Measurements from ENCODE around the gene INSYN2B.
A peak's percentile ranks its signal among the peaks of the same experiment; 100 is the strongest.

Gene INSYN2B

GRCh38 chr5:169918228-169918627, 62.1 kb downstream of the INSYN2B start:
- Histone ChIP-seq H3K4me3 (ENCODE audit: low read length in 2 of 2) (no peak overlapping the region), H4K91ac (ENCODE audit: low read depth, low read length, poor library complexity) (no peak overlapping the region), H3K9me3 (replicated peaks in 1 of 2; ENCODE audit: control insufficient read depth in 2 of 2, insufficient read depth in 1 of 2, low read depth in 1 of 2, low read length in 2 of 2) (no peaks in the 10 kb centered on the region), H3K27ac (replicated peaks; ENCODE audit: low read length) (no peak overlapping the region), H3K27me3 (ENCODE audit: control insufficient read depth in 3 of 3, insufficient read depth in 3 of 3, low read depth in 1 of 3, low read length in 3 of 3) (no peaks in the 10 kb centered on the region), H3K4ac (ENCODE audit: low read length) (no peak overlapping the region), H3K4me1 (ENCODE audit: control insufficient read depth in 2 of 2, insufficient read depth in 1 of 2, low read depth in 1 of 2, low read length in 2 of 2) (peaks cover 0 to 2% of the 10 kb centered on the region in 2 donors), H2AFZ (ENCODE audit: low read length) (no peak overlapping the region), H3K9ac (ENCODE audit: low read depth, low read length, poor library complexity) (no peak overlapping the region), H3K79me1 (ENCODE audit: low read depth, low read length) (no peaks in the 10 kb centered on the region), H2AK5ac (ENCODE audit: low read depth, low read length) (no peak overlapping the region), H3K4me2 (ENCODE audit: insufficient read depth, low read length, poor library complexity, severe bottlenecking) (no peak overlapping the region), H2BK5ac (ENCODE audit: low read length) (no peak overlapping the region), H3K14ac (ENCODE audit: low read length) (no peak overlapping the region), H3K18ac (ENCODE audit: low read length) (no peak overlapping the region), H2BK120ac (ENCODE audit: low read depth, low read length) (no peak overlapping the region), H4K8ac (ENCODE audit: low read depth, low read length) (no peak overlapping the region), H2BK15ac (ENCODE audit: low read length) (no peak overlapping the region), H2BK12ac (ENCODE audit: low read length) (no peak overlapping the region), H3K36me3 (replicated peaks in 1 of 2; ENCODE audit: control insufficient read depth in 2 of 2, insufficient read depth in 2 of 2, low read length in 2 of 2) (no peaks in the 10 kb centered on the region), H3K23ac (ENCODE audit: low read depth, low read length, poor library complexity) (no peak overlapping the region)
- no peak for DNase-seq (ENCODE audit: low spot score)
- no CpG with 5 or more reads among the region's 2 CpGs for WGBS, 2 donors (ENCODE audit: extremely low coverage in 2 of 2, insufficient read length in 2 of 2, insufficient replicate concordance in 1 of 2)

DNA sequence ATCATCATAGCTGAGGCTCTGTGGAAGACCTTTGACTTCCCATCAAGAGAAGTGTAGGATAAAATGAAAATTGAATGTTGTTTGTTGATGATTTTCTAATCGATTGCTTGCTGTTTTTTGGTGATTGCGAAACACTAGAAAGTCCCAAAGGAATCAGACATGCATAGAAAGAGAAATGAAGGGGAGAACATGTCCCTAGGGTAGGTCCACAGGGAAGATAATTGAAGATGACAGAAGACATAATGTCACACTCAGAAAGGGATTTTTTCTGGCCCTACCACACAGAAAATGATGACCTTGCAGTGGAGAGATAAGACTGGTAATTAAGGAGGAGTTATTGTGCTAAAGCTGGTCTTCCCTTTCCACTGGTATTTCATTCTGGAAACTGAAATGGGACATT, 62.8 kb downstream of the INSYN2B start:
- no peak overlapping the region for H4K8ac ChIP-seq (ENCODE audit: low read depth, low read length)
- H2AFZ ChIP-seq (ENCODE audit: low read length): no peak overlapping the region
- H3K36me3 ChIP-seq (replicated peaks in 1 of 2; ENCODE audit: control insufficient read depth in 2 of 2, insufficient read depth in 2 of 2, low read length in 2 of 2): no peaks in the 10 kb centered on the region
- peaks cover 0 to 2% of the 10 kb centered on the region in 2 donors for H3K4me1 ChIP-seq (ENCODE audit: control insufficient read depth in 2 of 2, insufficient read depth in 1 of 2, low read depth in 1 of 2, low read length in 2 of 2)
- no peaks in the 10 kb centered on the region for H3K79me1 ChIP-seq (ENCODE audit: low read depth, low read length)
- no peak for DNase-seq (ENCODE audit: low spot score)
- H3K23ac ChIP-seq (ENCODE audit: low read depth, low read length, poor library complexity): no peak overlapping the region
- H3K4ac ChIP-seq (ENCODE audit: low read length): no peak overlapping the region
- no peak overlapping the region for H4K91ac ChIP-seq (ENCODE audit: low read depth, low read length, poor library complexity)
- no peak overlapping the region for H2BK15ac ChIP-seq (ENCODE audit: low read length)
- no CpG with 5 or more reads among the region's 2 CpGs for WGBS, 2 donors (ENCODE audit: extremely low coverage in 2 of 2, insufficient read length in 2 of 2, insufficient replicate concordance in 1 of 2)
- no peak overlapping the region for H3K18ac ChIP-seq (ENCODE audit: low read length)
- H3K4me3 ChIP-seq (ENCODE audit: low read length in 2 of 2): no peak overlapping the region
- no peak overlapping the region for H2BK120ac ChIP-seq (ENCODE audit: low read depth, low read length)
- H3K27ac ChIP-seq (replicated peaks; ENCODE audit: low read length): no peak overlapping the region
- no peaks in the 10 kb centered on the region for H3K9me3 ChIP-seq (replicated peaks in 1 of 2; ENCODE audit: control insufficient read depth in 2 of 2, insufficient read depth in 1 of 2, low read depth in 1 of 2, low read length in 2 of 2)
- H2BK12ac ChIP-seq (ENCODE audit: low read length): no peak overlapping the region
- no peak overlapping the region for H2BK5ac ChIP-seq (ENCODE audit: low read length)
- no peak overlapping the region for H3K14ac ChIP-seq (ENCODE audit: low read length)
- no peak overlapping the region for H2AK5ac ChIP-seq (ENCODE audit: low read depth, low read length)
- H3K9ac ChIP-seq (ENCODE audit: low read depth, low read length, poor library complexity): no peak overlapping the region
- H3K4me2 ChIP-seq (ENCODE audit: insufficient read depth, low read length, poor library complexity, severe bottlenecking): no peak overlapping the region
- no peaks in the 10 kb centered on the region for H3K27me3 ChIP-seq (ENCODE audit: control insufficient read depth in 3 of 3, insufficient read depth in 3 of 3, low read depth in 1 of 3, low read length in 3 of 3)

GRCh38 chr5:169914766-169915165, 65.5 kb downstream of the INSYN2B start:
- Histone ChIP-seq H3K18ac (ENCODE audit: low read length) (no peak overlapping the region), H3K79me1 (ENCODE audit: low read depth, low read length) (no peaks in the 10 kb centered on the region), H2BK12ac (ENCODE audit: low read length) (no peak overlapping the region), H3K27ac (replicated peaks; ENCODE audit: low read length) (no peak overlapping the region), H3K4me1 (ENCODE audit: control insufficient read depth in 2 of 2, insufficient read depth in 1 of 2, low read depth in 1 of 2, low read length in 2 of 2) (peaks cover 1 to 2% of the 10 kb centered on the region in 2 donors), H3K9ac (ENCODE audit: low read depth, low read length, poor library complexity) (no peak overlapping the region), H2BK5ac (ENCODE audit: low read length) (no peak overlapping the region), H2BK15ac (ENCODE audit: low read length) (no peak overlapping the region), H3K4me2 (ENCODE audit: insufficient read depth, low read length, poor library complexity, severe bottlenecking) (no peak overlapping the region), H2AK5ac (ENCODE audit: low read depth, low read length) (no peak overlapping the region), H3K36me3 (replicated peaks in 1 of 2; ENCODE audit: control insufficient read depth in 2 of 2, insufficient read depth in 2 of 2, low read length in 2 of 2) (no peaks in the 10 kb centered on the region), H3K4me3 (ENCODE audit: low read length in 2 of 2) (no peak overlapping the region), H3K14ac (ENCODE audit: low read length) (no peak overlapping the region), H3K23ac (ENCODE audit: low read depth, low read length, poor library complexity) (no peak overlapping the region), H4K8ac (ENCODE audit: low read depth, low read length) (no peak overlapping the region), H2AFZ (ENCODE audit: low read length) (no peak overlapping the region), H3K9me3 (replicated peaks in 1 of 2; ENCODE audit: control insufficient read depth in 2 of 2, insufficient read depth in 1 of 2, low read depth in 1 of 2, low read length in 2 of 2) (no peaks in the 10 kb centered on the region), H3K27me3 (ENCODE audit: control insufficient read depth in 3 of 3, insufficient read depth in 3 of 3, low read depth in 1 of 3, low read length in 3 of 3) (no peaks in the 10 kb centered on the region), H3K4ac (ENCODE audit: low read length) (no peak overlapping the region), H2BK120ac (ENCODE audit: low read depth, low read length) (no peak overlapping the region), H4K91ac (ENCODE audit: low read depth, low read length, poor library complexity) (no peak overlapping the region)
- no CpG with 5 or more reads among the region's 2 CpGs for WGBS, 2 donors (ENCODE audit: extremely low coverage in 2 of 2, insufficient read length in 2 of 2, insufficient replicate concordance in 1 of 2)
- DNase-seq (ENCODE audit: low spot score): peak; percentile 8

DNA sequence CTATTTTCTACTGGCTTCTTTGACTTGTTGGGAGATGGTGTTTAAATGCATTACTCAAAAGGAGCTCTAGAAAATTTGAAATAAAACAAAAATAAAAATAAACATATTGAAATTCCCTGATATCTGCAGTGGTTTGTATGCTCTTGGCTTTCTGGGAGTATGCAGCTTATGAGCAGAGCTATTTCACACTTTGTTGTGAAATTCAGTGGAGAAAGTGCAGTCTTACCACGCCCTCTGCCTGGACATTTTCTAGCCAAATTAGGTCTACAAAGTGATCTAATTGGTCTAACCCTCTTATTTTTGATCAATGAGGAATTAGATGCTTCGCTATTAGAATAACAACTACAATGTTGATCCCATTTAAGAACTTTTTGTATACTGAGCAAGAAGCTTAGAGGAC, 66.8 kb downstream of the INSYN2B start:
- Histone ChIP-seq H3K27ac (replicated peaks; ENCODE audit: low read length) (no peak overlapping the region), H2BK15ac (ENCODE audit: low read length) (no peak overlapping the region), H4K8ac (ENCODE audit: low read depth, low read length) (no peak overlapping the region), H3K9me3 (replicated peaks in 1 of 2; ENCODE audit: control insufficient read depth in 2 of 2, insufficient read depth in 1 of 2, low read depth in 1 of 2, low read length in 2 of 2) (no peaks in the 10 kb centered on the region), H2BK5ac (ENCODE audit: low read length) (no peak overlapping the region), H2AK5ac (ENCODE audit: low read depth, low read length) (no peak overlapping the region), H3K4me3 (ENCODE audit: low read length in 2 of 2) (no peak overlapping the region), H2BK12ac (ENCODE audit: low read length) (no peak overlapping the region), H4K91ac (ENCODE audit: low read depth, low read length, poor library complexity) (no peak overlapping the region), H3K4ac (ENCODE audit: low read length) (no peak overlapping the region), H3K27me3 (ENCODE audit: control insufficient read depth in 3 of 3, insufficient read depth in 3 of 3, low read depth in 1 of 3, low read length in 3 of 3) (no peaks in the 10 kb centered on the region), H3K18ac (ENCODE audit: low read length) (no peak overlapping the region), H3K79me1 (ENCODE audit: low read depth, low read length) (no peaks in the 10 kb centered on the region), H2AFZ (ENCODE audit: low read length) (no peak overlapping the region), H2BK120ac (ENCODE audit: low read depth, low read length) (no peak overlapping the region), H3K23ac (ENCODE audit: low read depth, low read length, poor library complexity) (no peak overlapping the region), H3K4me2 (ENCODE audit: insufficient read depth, low read length, poor library complexity, severe bottlenecking) (no peak overlapping the region), H3K36me3 (replicated peaks in 1 of 2; ENCODE audit: control insufficient read depth in 2 of 2, insufficient read depth in 2 of 2, low read length in 2 of 2) (no peaks in the 10 kb centered on the region), H3K9ac (ENCODE audit: low read depth, low read length, poor library complexity) (no peak overlapping the region), H3K14ac (ENCODE audit: low read length) (no peak overlapping the region), H3K4me1 (ENCODE audit: control insufficient read depth in 2 of 2, insufficient read depth in 1 of 2, low read depth in 1 of 2, low read length in 2 of 2) (peaks cover 2% of the 10 kb centered on the region in 2 donors)
- DNase-seq (ENCODE audit: low spot score): no peak
- no CpG with 5 or more reads among the region's 2 CpGs for WGBS, 2 donors (ENCODE audit: extremely low coverage in 2 of 2, insufficient read length in 2 of 2, insufficient replicate concordance in 1 of 2)

All from neuronal stem cell (in vitro differentiated cells).